ENCODE measurements around the gene TBC1D1.

DNA sequence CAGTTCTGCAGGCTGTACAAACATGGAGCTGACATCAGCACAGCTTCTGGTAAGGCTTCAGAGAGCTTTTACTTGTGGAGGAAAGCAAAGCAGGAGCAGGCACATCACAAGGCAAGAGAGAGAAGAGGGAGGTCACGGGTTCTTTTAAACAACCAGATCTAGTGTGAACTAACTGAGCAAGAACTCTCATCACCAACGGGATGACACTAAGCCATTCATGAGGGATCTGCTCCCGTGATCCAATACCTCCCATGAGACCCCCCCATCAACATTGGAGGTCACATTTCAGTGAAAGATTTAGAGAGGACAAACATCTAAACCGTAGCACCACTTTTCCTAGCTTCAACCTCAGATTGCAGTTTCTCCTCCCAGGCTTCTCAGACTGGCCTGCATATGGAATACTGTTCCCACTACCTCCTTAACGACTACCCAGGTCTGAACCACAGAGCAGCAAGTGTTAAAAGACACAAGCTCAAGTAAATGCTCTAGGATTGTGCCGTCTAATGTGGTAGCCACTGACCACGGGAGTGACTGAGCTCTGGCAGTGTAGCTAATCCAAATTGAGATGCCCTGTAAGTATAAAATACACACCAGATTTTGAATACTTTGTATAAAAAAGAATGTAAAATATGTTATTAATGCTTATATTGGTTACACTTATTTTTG is 262.0 kb downstream of the TBC1D1 start:
- TF ChIP-seq EZH2 (IDR thresholded peaks at IDR 0.05; ENCODE audit: borderline replicate concordance, insufficient read depth, low read length, poor library complexity, severe bottlenecking) (no peak), TAF1 (IDR thresholded peaks at IDR 0.05; ENCODE audit: low read depth) (no peak), RAD21 (conservative IDR thresholded peaks at IDR 0.05) (no peak), POLR2AphosphoS5 (IDR thresholded peaks at IDR 0.05) (no peak), EP300 (conservative IDR thresholded peaks at IDR 0.05; ENCODE audit: poor library complexity, severe bottlenecking) (no peak), MXI1 (conservative IDR thresholded peaks at IDR 0.05; ENCODE audit: poor library complexity, severe bottlenecking) (no peak)
- TF ChIP-seq, protein P1, sequence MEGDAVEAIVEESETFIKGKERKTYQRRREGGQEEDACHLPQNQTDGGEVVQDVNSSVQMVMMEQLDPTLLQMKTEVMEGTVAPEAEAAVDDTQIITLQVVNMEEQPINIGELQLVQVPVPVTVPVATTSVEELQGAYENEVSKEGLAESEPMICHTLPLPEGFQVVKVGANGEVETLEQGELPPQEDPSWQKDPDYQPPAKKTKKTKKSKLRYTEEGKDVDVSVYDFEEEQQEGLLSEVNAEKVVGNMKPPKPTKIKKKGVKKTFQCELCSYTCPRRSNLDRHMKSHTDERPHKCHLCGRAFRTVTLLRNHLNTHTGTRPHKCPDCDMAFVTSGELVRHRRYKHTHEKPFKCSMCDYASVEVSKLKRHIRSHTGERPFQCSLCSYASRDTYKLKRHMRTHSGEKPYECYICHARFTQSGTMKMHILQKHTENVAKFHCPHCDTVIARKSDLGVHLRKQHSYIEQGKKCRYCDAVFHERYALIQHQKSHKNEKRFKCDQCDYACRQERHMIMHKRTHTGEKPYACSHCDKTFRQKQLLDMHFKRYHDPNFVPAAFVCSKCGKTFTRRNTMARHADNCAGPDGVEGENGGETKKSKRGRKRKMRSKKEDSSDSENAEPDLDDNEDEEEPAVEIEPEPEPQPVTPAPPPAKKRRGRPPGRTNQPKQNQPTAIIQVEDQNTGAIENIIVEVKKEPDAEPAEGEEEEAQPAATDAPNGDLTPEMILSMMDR (IDR thresholded peaks at IDR 0.05; ENCODE audit: poor library complexity, severe bottlenecking): no peak
- TF ChIP-seq, protein P2, sequence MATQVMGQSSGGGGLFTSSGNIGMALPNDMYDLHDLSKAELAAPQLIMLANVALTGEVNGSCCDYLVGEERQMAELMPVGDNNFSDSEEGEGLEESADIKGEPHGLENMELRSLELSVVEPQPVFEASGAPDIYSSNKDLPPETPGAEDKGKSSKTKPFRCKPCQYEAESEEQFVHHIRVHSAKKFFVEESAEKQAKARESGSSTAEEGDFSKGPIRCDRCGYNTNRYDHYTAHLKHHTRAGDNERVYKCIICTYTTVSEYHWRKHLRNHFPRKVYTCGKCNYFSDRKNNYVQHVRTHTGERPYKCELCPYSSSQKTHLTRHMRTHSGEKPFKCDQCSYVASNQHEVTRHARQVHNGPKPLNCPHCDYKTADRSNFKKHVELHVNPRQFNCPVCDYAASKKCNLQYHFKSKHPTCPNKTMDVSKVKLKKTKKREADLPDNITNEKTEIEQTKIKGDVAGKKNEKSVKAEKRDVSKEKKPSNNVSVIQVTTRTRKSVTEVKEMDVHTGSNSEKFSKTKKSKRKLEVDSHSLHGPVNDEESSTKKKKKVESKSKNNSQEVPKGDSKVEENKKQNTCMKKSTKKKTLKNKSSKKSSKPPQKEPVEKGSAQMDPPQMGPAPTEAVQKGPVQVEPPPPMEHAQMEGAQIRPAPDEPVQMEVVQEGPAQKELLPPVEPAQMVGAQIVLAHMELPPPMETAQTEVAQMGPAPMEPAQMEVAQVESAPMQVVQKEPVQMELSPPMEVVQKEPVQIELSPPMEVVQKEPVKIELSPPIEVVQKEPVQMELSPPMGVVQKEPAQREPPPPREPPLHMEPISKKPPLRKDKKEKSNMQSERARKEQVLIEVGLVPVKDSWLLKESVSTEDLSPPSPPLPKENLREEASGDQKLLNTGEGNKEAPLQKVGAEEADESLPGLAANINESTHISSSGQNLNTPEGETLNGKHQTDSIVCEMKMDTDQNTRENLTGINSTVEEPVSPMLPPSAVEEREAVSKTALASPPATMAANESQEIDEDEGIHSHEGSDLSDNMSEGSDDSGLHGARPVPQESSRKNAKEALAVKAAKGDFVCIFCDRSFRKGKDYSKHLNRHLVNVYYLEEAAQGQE (IDR thresholded peaks at IDR 0.05; ENCODE audit: borderline replicate concordance): no peak

Data from neural cell (in vitro differentiated cells).